ENCODE measurements around the gene FUOM. TPM values are rescaled to one million over a fixed set of nuclear protein-coding genes. Genes with fewer than 3 reads are reported as not detected.

FUOM gene
- total RNA-seq, 1 experiment from 2014 or later: 31.3 TPM

DNA sequence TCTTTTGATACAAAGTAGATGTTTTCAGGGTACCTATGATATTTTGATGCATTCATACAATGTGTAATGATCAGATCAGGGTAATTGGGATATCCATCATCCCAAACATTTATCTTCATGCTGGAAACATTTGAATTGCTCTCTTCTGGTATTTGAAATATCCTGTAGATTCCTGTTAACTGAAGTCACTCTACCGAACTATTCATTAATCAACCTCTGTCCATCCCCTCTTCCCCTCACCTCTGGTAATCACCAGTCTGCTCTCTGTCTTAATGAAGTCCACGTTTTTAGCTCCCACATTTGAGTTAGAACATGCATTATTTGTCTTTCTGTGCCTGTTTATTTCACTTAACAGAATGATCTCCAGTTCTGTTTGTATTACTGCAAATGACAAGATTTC is 47.5 kb upstream of the FUOM start:
- Mint-ChIP-seq H3K4me1 (no peaks in the 10 kb centered on the region), H3K27ac (no peak overlapping the region), H3K9me3 (peaks cover 12% of the 10 kb centered on the region), H3K27me3 (ENCODE audit: low read depth) (no peaks in the 10 kb centered on the region), H3K4me3 (no peak overlapping the region), H3K36me3 (peaks cover 74% of the 10 kb centered on the region)
- TF ChIP-seq ZNF416 (CRISPR knock-in tag; IDR thresholded peaks at IDR 0.05) (no peak), ZNF219 (CRISPR knock-in tag; IDR thresholded peaks at IDR 0.05; ENCODE audit: borderline replicate concordance) (no peak), ZNF317 (CRISPR knock-in tag; IDR thresholded peaks at IDR 0.05; ENCODE audit: borderline replicate concordance, low read depth) (no peak), TEAD1 (CRISPR knock-in tag; IDR thresholded peaks at IDR 0.05) (no peak), ESRRA (CRISPR knock-in tag; IDR thresholded peaks at IDR 0.05; ENCODE audit: borderline replicate concordance) (no peak), NR3C1 (CRISPR knock-in tag; conservative IDR thresholded peaks at IDR 0.05; ENCODE audit: low read depth) (no peak), FOXJ3 (CRISPR knock-in tag; IDR thresholded peaks at IDR 0.05; ENCODE audit: borderline replicate concordance) (no peak), FOXK1 (CRISPR knock-in tag; IDR thresholded peaks at IDR 0.05) (no peak), NFATC4 (CRISPR knock-in tag; IDR thresholded peaks at IDR 0.05) (no peak), ZNF232 (CRISPR knock-in tag; IDR thresholded peaks at IDR 0.05) (no peak), JUN (CRISPR knock-in tag; IDR thresholded peaks at IDR 0.05) (no peak), ZNF138 (CRISPR knock-in tag; conservative IDR thresholded peaks at IDR 0.05) (no peak)
- TF ChIP-seq, protein P1, sequence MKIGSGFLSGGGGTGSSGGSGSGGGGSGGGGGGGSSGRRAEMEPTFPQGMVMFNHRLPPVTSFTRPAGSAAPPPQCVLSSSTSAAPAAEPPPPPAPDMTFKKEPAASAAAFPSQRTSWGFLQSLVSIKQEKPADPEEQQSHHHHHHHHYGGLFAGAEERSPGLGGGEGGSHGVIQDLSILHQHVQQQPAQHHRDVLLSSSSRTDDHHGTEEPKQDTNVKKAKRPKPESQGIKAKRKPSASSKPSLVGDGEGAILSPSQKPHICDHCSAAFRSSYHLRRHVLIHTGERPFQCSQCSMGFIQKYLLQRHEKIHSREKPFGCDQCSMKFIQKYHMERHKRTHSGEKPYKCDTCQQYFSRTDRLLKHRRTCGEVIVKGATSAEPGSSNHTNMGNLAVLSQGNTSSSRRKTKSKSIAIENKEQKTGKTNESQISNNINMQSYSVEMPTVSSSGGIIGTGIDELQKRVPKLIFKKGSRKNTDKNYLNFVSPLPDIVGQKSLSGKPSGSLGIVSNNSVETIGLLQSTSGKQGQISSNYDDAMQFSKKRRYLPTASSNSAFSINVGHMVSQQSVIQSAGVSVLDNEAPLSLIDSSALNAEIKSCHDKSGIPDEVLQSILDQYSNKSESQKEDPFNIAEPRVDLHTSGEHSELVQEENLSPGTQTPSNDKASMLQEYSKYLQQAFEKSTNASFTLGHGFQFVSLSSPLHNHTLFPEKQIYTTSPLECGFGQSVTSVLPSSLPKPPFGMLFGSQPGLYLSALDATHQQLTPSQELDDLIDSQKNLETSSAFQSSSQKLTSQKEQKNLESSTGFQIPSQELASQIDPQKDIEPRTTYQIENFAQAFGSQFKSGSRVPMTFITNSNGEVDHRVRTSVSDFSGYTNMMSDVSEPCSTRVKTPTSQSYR (CRISPR knock-in tag; IDR thresholded peaks at IDR 0.05): no peak
- TF ChIP-seq, protein P2, sequence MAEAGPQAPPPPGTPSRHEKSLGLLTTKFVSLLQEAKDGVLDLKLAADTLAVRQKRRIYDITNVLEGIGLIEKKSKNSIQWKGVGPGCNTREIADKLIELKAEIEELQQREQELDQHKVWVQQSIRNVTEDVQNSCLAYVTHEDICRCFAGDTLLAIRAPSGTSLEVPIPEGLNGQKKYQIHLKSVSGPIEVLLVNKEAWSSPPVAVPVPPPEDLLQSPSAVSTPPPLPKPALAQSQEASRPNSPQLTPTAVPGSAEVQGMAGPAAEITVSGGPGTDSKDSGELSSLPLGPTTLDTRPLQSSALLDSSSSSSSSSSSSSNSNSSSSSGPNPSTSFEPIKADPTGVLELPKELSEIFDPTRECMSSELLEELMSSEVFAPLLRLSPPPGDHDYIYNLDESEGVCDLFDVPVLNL (CRISPR knock-in tag; IDR thresholded peaks at IDR 0.05; ENCODE audit: borderline replicate concordance, low read depth): no peak
- TF ChIP-seq, protein P3, sequence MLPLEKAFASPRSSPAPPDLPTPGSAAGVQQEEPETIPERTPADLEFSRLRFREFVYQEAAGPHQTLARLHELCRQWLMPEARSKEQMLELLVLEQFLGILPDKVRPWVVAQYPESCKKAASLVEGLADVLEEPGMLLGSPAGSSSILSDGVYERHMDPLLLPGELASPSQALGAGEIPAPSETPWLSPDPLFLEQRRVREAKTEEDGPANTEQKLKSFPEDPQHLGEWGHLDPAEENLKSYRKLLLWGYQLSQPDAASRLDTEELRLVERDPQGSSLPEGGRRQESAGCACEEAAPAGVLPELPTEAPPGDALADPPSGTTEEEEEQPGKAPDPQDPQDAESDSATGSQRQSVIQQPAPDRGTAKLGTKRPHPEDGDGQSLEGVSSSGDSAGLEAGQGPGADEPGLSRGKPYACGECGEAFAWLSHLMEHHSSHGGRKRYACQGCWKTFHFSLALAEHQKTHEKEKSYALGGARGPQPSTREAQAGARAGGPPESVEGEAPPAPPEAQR (CRISPR knock-in tag; IDR thresholded peaks at IDR 0.05): no peak
- TF ChIP-seq, protein P4, sequence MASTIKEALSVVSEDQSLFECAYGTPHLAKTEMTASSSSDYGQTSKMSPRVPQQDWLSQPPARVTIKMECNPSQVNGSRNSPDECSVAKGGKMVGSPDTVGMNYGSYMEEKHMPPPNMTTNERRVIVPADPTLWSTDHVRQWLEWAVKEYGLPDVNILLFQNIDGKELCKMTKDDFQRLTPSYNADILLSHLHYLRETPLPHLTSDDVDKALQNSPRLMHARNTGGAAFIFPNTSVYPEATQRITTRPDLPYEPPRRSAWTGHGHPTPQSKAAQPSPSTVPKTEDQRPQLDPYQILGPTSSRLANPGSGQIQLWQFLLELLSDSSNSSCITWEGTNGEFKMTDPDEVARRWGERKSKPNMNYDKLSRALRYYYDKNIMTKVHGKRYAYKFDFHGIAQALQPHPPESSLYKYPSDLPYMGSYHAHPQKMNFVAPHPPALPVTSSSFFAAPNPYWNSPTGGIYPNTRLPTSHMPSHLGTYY (CRISPR knock-in tag; IDR thresholded peaks at IDR 0.05): no peak
- TF ChIP-seq, protein P5, sequence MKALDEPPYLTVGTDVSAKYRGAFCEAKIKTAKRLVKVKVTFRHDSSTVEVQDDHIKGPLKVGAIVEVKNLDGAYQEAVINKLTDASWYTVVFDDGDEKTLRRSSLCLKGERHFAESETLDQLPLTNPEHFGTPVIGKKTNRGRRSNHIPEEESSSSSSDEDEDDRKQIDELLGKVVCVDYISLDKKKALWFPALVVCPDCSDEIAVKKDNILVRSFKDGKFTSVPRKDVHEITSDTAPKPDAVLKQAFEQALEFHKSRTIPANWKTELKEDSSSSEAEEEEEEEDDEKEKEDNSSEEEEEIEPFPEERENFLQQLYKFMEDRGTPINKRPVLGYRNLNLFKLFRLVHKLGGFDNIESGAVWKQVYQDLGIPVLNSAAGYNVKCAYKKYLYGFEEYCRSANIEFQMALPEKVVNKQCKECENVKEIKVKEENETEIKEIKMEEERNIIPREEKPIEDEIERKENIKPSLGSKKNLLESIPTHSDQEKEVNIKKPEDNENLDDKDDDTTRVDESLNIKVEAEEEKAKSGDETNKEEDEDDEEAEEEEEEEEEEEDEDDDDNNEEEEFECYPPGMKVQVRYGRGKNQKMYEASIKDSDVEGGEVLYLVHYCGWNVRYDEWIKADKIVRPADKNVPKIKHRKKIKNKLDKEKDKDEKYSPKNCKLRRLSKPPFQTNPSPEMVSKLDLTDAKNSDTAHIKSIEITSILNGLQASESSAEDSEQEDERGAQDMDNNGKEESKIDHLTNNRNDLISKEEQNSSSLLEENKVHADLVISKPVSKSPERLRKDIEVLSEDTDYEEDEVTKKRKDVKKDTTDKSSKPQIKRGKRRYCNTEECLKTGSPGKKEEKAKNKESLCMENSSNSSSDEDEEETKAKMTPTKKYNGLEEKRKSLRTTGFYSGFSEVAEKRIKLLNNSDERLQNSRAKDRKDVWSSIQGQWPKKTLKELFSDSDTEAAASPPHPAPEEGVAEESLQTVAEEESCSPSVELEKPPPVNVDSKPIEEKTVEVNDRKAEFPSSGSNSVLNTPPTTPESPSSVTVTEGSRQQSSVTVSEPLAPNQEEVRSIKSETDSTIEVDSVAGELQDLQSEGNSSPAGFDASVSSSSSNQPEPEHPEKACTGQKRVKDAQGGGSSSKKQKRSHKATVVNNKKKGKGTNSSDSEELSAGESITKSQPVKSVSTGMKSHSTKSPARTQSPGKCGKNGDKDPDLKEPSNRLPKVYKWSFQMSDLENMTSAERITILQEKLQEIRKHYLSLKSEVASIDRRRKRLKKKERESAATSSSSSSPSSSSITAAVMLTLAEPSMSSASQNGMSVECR (CRISPR knock-in tag; IDR thresholded peaks at IDR 0.05; ENCODE audit: borderline replicate concordance): no peak
- no peak for ATAC-seq
- CTCF ChIA-PET: no interaction called here
- POLR2A ChIA-PET: no interaction called here
- no peak for DNase-seq (ENCODE audit: low spot score)

All from WTC11 (cell line).